Neural cell (in vitro differentiated cells): Measurements from ENCODE around the gene POLE2. TPM values are rescaled to one million over a fixed set of nuclear protein-coding genes. Genes with fewer than 3 reads are reported as not detected.
"Not testable (repeated sequence)": the region's sequence is repeated elsewhere in the genome, so short reads cannot be mapped to it uniquely, and the experiment has no call there.

Source experiments
- H2AFZ ChIP-seq: fragments of 200-600, 300-800 bp; sonication (generic), shearing (Covaris generic); 2 replicates; pipeline ENCODE4 v1.6.0; 2014; ENCODE audit warnings: low read depth, mild to moderate bottlenecking, antibody characterized with exemption, low read length, moderate library complexity
- H3F3A ChIP-seq: fragments of 200-600 bp; shearing (Covaris generic); 2 replicates; pipeline ENCODE4 v1.6.1; 2016; ENCODE audit warnings: mild to moderate bottlenecking, moderate library complexity, mixed read lengths, antibody characterized with exemption, low read length; ENCODE audit not compliant: insufficient read depth, poor library complexity, severe bottlenecking
- H3K27ac ChIP-seq: fragments of 200-600, 300-800 bp; sonication (generic), shearing (Covaris generic); 2 replicates; pipeline ENCODE4 v1.5.1; 2014; ENCODE audit warnings: mild to moderate bottlenecking, low read length, moderate library complexity
- H3K27me3 ChIP-seq: fragments of 300-800, 200-600 bp; sonication (generic), shearing (Covaris generic); 2 replicates; pipeline ENCODE4 v1.6.0; 2014; ENCODE audit warnings: mild to moderate bottlenecking, low read depth, low read length, moderate library complexity; ENCODE audit not compliant: insufficient read depth
- H3K36me3 ChIP-seq: fragments of 300-800, 200-600 bp; sonication (generic), shearing (Covaris generic); 2 replicates; pipeline ENCODE4 v1.5.1; 2014; ENCODE audit warnings: mild to moderate bottlenecking, antibody characterized with exemption, low read length, moderate library complexity; ENCODE audit not compliant: insufficient read depth
- H3K4me2 ChIP-seq: fragments of 300-800, 200-600 bp; sonication (generic), shearing (Covaris generic); 2 replicates; pipeline ENCODE4 v1.6.0; 2014; ENCODE audit warnings: mild to moderate bottlenecking, low read length
- H3K4me3 ChIP-seq: fragments of 300-800, 200-600 bp; sonication (generic), shearing (Covaris generic); 2 replicates; pipeline ENCODE4 v1.5.1; 2014; ENCODE audit warnings: mild to moderate bottlenecking, low read length, moderate library complexity
- H3K79me2 ChIP-seq: fragments of 200-600 bp; shearing (Covaris generic); replicated peaks from 2 replicates; pipeline ENCODE4 v1.6.0; 2014; ENCODE audit warnings: mild to moderate bottlenecking, low read length, moderate library complexity; ENCODE audit not compliant: insufficient read depth
- H3K9ac ChIP-seq: fragments of 300-800, 200-600 bp; sonication (generic), shearing (Covaris generic); 2 replicates; pipeline ENCODE4 v1.6.1; 2016; ENCODE audit warnings: mild to moderate bottlenecking, low read length, mixed read lengths
- H3K9me2 ChIP-seq: fragments of 200-600 bp; shearing (Covaris generic); 2 replicates; pipeline ENCODE4 v1.6.1; 2016; ENCODE audit warnings: mild to moderate bottlenecking, low read length, mixed read lengths; ENCODE audit not compliant: insufficient read depth
- H3K9me3 ChIP-seq: fragments of 200-600, 300-800 bp; sonication (generic), shearing (Covaris generic); 2 replicates; pipeline ENCODE4 v1.6.1; 2016; ENCODE audit warnings: mild to moderate bottlenecking, mixed run types, low read length, moderate library complexity, mixed read lengths
- H4K20me1 ChIP-seq: fragments of 200-600 bp; shearing (Covaris generic); 2 replicates; pipeline ENCODE4 v1.6.1; 2016; ENCODE audit warnings: mild to moderate bottlenecking, mixed run types; ENCODE audit not compliant: insufficient read depth
- EP300 ChIP-seq: fragments of 450-650 bp; conservative IDR thresholded peaks from 2 replicates; pipeline ENCODE4 v1.6.1; 2014; ENCODE audit warnings: antibody characterized with exemption, mild to moderate bottlenecking, moderate library complexity; ENCODE audit not compliant: poor library complexity, severe bottlenecking
- EZH2 ChIP-seq: fragments of 200-600, 300-800 bp; shearing (Covaris generic), sonication (generic); IDR thresholded peaks from 2 replicates; pipeline ENCODE4 v1.6.1; 2014; ENCODE audit warnings: antibody characterized with exemption, low read length, borderline replicate concordance, mild to moderate bottlenecking; ENCODE audit not compliant: insufficient read depth, poor library complexity, severe bottlenecking
- MXI1 ChIP-seq: fragments of 450-650 bp; conservative IDR thresholded peaks from 2 replicates; pipeline ENCODE4 v1.6.1; 2014; ENCODE audit warnings: antibody characterized with exemption, mild to moderate bottlenecking; ENCODE audit not compliant: poor library complexity, severe bottlenecking
- POLR2AphosphoS5 ChIP-seq: IDR thresholded peaks from 2 replicates; pipeline ENCODE4 v1.6.1; 2012
- RAD21 ChIP-seq: fragments of 450-650 bp; conservative IDR thresholded peaks from 2 replicates; pipeline ENCODE4 v1.6.1; 2014; ENCODE audit warnings: antibody characterized with exemption, mild to moderate bottlenecking, moderate library complexity
- SMC3 ChIP-seq: fragments of 450-650 bp; conservative IDR thresholded peaks from 2 replicates; pipeline ENCODE4 v1.6.1; 2014; ENCODE audit warnings: antibody characterized with exemption, mild to moderate bottlenecking, moderate library complexity; ENCODE audit not compliant: poor library complexity
- TAF1 ChIP-seq: IDR thresholded peaks from 2 replicates; pipeline ENCODE4 v1.6.1; 2012; ENCODE audit warnings: low read depth
- polyA plus RNA-seq: library from polyadenylated mRNA; depleted of rRNA; stranded (reverse); fragments of >200 nt; gene quantifications from 2 replicates; pipeline ENCODE4 v1.2.3, GENCODE V29; 2014
- TF ChIP-seq, protein P1 (sequence below): IDR thresholded peaks from 2 replicates; pipeline ENCODE4 v1.6.1; 2012; ENCODE audit warnings: borderline replicate concordance
- TF ChIP-seq, protein P2 (sequence below): fragments of 450-650 bp; IDR thresholded peaks from 2 replicates; pipeline ENCODE4 v1.5.1; 2014; ENCODE audit warnings: antibody characterized with exemption, mild to moderate bottlenecking, moderate library complexity; ENCODE audit not compliant: poor library complexity, severe bottlenecking

The POLE2 gene
- polyA plus RNA-seq, 1 donor from 2014 or later = 7.9 TPM

DNA sequence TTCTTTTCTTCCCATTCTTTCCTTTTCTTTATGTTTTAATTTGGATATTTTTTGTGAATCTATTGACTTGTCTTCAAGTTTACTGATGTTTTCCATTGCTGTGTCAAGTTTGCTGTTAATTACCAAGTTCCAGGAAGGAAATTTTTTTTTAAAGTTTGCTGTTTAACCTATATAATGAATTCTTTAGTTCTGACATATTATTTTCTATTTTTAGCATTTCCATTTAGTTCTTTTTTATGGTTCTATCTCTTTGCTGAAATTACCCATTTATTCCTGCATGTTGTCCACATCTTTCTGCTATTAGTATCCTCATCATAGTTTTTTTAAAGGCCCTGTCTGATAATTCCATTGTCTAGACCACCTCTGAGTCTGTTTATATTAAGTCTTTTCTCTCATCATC, 32.7 kb upstream of the POLE2 start:
- Histone ChIP-seq H3K27me3 (no peaks in the 10 kb centered on the region), H3K4me2 (no peak overlapping the region), H3K79me2 (no peaks in the 10 kb centered on the region), H3K36me3 (no peaks in the 10 kb centered on the region), H3K9me2 (no peaks in the 10 kb centered on the region), H3K27ac (no peak overlapping the region), H3K9me3 (no peaks in the 10 kb centered on the region), H3K4me3 (no peak overlapping the region), H4K20me1 (no peaks in the 10 kb centered on the region), H2AFZ (no peak overlapping the region), H3F3A (no peaks in the 10 kb centered on the region), H3K9ac (no peak overlapping the region)
- TF ChIP-seq, protein P1, sequence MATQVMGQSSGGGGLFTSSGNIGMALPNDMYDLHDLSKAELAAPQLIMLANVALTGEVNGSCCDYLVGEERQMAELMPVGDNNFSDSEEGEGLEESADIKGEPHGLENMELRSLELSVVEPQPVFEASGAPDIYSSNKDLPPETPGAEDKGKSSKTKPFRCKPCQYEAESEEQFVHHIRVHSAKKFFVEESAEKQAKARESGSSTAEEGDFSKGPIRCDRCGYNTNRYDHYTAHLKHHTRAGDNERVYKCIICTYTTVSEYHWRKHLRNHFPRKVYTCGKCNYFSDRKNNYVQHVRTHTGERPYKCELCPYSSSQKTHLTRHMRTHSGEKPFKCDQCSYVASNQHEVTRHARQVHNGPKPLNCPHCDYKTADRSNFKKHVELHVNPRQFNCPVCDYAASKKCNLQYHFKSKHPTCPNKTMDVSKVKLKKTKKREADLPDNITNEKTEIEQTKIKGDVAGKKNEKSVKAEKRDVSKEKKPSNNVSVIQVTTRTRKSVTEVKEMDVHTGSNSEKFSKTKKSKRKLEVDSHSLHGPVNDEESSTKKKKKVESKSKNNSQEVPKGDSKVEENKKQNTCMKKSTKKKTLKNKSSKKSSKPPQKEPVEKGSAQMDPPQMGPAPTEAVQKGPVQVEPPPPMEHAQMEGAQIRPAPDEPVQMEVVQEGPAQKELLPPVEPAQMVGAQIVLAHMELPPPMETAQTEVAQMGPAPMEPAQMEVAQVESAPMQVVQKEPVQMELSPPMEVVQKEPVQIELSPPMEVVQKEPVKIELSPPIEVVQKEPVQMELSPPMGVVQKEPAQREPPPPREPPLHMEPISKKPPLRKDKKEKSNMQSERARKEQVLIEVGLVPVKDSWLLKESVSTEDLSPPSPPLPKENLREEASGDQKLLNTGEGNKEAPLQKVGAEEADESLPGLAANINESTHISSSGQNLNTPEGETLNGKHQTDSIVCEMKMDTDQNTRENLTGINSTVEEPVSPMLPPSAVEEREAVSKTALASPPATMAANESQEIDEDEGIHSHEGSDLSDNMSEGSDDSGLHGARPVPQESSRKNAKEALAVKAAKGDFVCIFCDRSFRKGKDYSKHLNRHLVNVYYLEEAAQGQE = no peak
- TF ChIP-seq, protein P2, sequence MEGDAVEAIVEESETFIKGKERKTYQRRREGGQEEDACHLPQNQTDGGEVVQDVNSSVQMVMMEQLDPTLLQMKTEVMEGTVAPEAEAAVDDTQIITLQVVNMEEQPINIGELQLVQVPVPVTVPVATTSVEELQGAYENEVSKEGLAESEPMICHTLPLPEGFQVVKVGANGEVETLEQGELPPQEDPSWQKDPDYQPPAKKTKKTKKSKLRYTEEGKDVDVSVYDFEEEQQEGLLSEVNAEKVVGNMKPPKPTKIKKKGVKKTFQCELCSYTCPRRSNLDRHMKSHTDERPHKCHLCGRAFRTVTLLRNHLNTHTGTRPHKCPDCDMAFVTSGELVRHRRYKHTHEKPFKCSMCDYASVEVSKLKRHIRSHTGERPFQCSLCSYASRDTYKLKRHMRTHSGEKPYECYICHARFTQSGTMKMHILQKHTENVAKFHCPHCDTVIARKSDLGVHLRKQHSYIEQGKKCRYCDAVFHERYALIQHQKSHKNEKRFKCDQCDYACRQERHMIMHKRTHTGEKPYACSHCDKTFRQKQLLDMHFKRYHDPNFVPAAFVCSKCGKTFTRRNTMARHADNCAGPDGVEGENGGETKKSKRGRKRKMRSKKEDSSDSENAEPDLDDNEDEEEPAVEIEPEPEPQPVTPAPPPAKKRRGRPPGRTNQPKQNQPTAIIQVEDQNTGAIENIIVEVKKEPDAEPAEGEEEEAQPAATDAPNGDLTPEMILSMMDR = no peak
- TF ChIP-seq EP300 (no peak), SMC3 (no peak), TAF1 (no peak), RAD21 (no peak), POLR2AphosphoS5 (no peak), EZH2 (no peak), MXI1 (no peak)

DNA sequence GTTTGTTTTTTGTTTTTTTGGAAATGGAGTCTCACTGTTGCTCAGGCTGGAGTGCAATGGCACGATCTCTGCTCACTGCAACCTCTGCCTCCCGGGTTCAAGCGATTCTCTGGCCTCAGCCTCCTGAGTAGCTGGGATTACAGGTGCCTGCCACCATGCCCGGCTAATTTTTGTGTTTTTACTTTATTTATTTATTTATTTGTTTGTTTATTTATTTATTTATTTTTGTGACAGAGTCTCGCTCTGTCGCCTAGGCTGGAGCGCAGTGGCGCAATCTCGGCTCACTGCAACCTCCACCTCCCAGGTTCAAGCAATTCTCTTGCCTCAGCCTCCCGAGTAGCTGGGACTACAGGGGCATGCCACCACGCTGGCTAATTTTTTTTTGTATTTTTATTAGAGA, 23.0 kb upstream of the POLE2 start:
- H3K9me2 ChIP-seq, H3K4me2 ChIP-seq, H3K9me3 ChIP-seq, H4K20me1 ChIP-seq, H3K27me3 ChIP-seq, H3F3A ChIP-seq, H3K4me3 ChIP-seq, H3K27ac ChIP-seq, H3K9ac ChIP-seq, H2AFZ ChIP-seq, H3K79me2 ChIP-seq, H3K36me3 ChIP-seq: not testable (repeated sequence)

DNA sequence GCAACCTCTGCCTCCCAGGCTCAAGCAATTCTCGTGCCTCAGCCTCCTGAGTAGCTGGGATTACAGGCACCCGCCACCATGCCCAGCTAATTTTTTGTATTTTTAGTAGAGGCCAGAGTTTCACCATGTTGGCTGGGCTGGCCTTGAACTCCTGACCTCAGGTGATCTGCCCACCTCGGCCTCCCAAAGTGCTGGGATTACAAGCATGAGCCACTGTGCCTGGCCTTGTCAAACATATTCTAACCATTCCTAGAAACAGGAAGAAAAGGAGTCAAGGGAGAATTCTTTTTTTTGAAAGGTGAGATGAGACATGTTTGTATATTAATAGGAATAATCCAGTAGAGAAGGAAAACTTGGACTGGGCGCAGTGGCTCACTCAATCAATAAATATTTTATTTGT, 16.5 kb upstream of the POLE2 start:
- not testable (repeated sequence) for H3K27me3 ChIP-seq, H4K20me1 ChIP-seq, H3K9me3 ChIP-seq, H3K4me2 ChIP-seq, H2AFZ ChIP-seq, H3F3A ChIP-seq, H3K36me3 ChIP-seq, H3K4me3 ChIP-seq, H3K9ac ChIP-seq, H3K27ac ChIP-seq, H3K79me2 ChIP-seq, H3K9me2 ChIP-seq
